C4-2B (cell line): ENCODE results near the gene GSTM4.

ENCODE experiments used
- CTCF ChIP-seq: fragments of 450-650 bp; conservative IDR thresholded peaks from 2 replicates; pipeline ENCODE4 v1.5.1; 2017; ENCODE audit warnings: mild to moderate bottlenecking
- ZFX ChIP-seq: fragments of 450-650 bp; IDR thresholded peaks from 2 replicates; pipeline ENCODE4 v1.6.1; 2017

GRCh38 chr1:109628540-109629321 is 27.2 kb upstream of the GSTM4 start:
- TF ChIP-seq CTCF, result no peak
- no peak for TF ChIP-seq ZFX
